ENCODE measurements around the gene RAB8B. TPM values are rescaled to one million over a fixed set of nuclear protein-coding genes. Genes with fewer than 3 reads are reported as not detected.

Gene RAB8B
- total and polyA plus RNA-seq, 10 of the 15 experiments (the other 5 are each of a cell fraction or from before 2014, with no cell fraction given), result 17.8 to 104 (median 65.1) TPM

GRCh38 chr15:63180746-63181145 is 8.7 kb upstream of the RAB8B start:
- ATAC-seq (no peak), FAIRE-seq (no peak), DNase-seq (ENCODE audit: low read depth, low spot score) (no peak)
- no peaks in the 10 kb centered on the region for H4K20me1 ChIP-seq (ENCODE audit: control insufficient read depth, insufficient read depth)
- H3K27me3 ChIP-seq (replicated peaks in 1 of 2; ENCODE audit: control insufficient read depth in 2 of 2, insufficient read depth in 2 of 2, low read length in 1 of 2), result no peaks in the 10 kb centered on the region
- 95% methylated on average over 2 of the region's 2 CpGs for WGBS (ENCODE audit: insufficient coverage, insufficient replicate concordance, low lambda C conversion rate, missing lambda C conversion rate)
- no TSS peak for BruUV-seq (replicated peaks)
- H3K4me2 ChIP-seq (ENCODE audit: control insufficient read depth, insufficient read depth), result no peak overlapping the region
- H3K9ac ChIP-seq (ENCODE audit: control insufficient read depth, insufficient read depth, low read length), result no peak overlapping the region
- TF ChIP-seq SUPT20H (IDR thresholded peaks at IDR 0.05; ENCODE audit: borderline replicate concordance, control insufficient read depth, low read depth, low read length) (no peak), POLR2A (IDR thresholded peaks at IDR 0.05; ENCODE audit: low read depth, low read length) (no peak), ZBTB11 (CRISPR knock-in tag; IDR thresholded peaks at IDR 0.05) (no peak), CHD2 (IDR thresholded peaks at IDR 0.05; ENCODE audit: borderline replicate concordance, low read depth, low read length) (no peak), BACH1 (IDR thresholded peaks at IDR 0.05; ENCODE audit: borderline replicate concordance) (no peak), RB1 (IDR thresholded peaks at IDR 0.05; ENCODE audit: borderline replicate concordance) (no peak), SUZ12 (IDR thresholded peaks at IDR 0.05; ENCODE audit: unreplicated experiment) (no peak), CHD1 (IDR thresholded peaks at IDR 0.05; ENCODE audit: low read depth, low read length) (no peak), NRF1 (conservative IDR thresholded peaks at IDR 0.05; ENCODE audit: low read depth, low read length) (no peak), CBX5 (IDR thresholded peaks at IDR 0.05; ENCODE audit: low read depth) (no peak), RBBP5 (conservative IDR thresholded peaks at IDR 0.05) (no peak), MAX (IDR thresholded peaks at IDR 0.05; ENCODE audit: low read depth, low read length) (no peak), RELB (IDR thresholded peaks at IDR 0.05; ENCODE audit: low read depth) (no peak)
- H3K79me2 ChIP-seq (ENCODE audit: control insufficient read depth, insufficient read depth, low read length), result no peaks in the 10 kb centered on the region
- H3K4me3 ChIP-seq, result no peak overlapping the region
- no peaks in the 10 kb centered on the region for H3K36me3 ChIP-seq (ENCODE audit: control insufficient read depth in 2 of 2, insufficient read depth in 2 of 2, low read length in 1 of 2)
- H3K4me1 ChIP-seq (ENCODE audit: control insufficient read depth, insufficient read depth, low read length), result peaks cover 6% of the 10 kb centered on the region
- no peak overlapping the region for H3K27ac ChIP-seq (ENCODE audit: control insufficient read depth, insufficient read depth)
- SMC1A ChIA-PET (ENCODE audit: uncharacterized antibody, unreplicated experiment), result interaction anchor here (0.9 to 2.1 kb wide), 4 partner anchors 10 to 107 kb away, joined by 3 to 9 read pairs (median 8); no protein-coding TSS in a partner anchor
- RAD21 ChIA-PET (ENCODE audit: unreplicated experiment), result interaction anchor here (0.7 to 1.7 kb wide), 2 partner anchors 15 kb away, joined by 3 read pairs; no protein-coding TSS in a partner anchor
- POLR2A ChIA-PET, result interaction anchor here (1.2 kb wide), 1 partner anchor 24 kb away, joined by 3 read pairs; the partner anchor contains the start of gene RPS27L
- in situ Hi-C loops (cut with MboI), result no loop called here
- H3K9me3 ChIP-seq (replicated peaks; ENCODE audit: control insufficient read depth, insufficient read depth, low read length), result no peaks in the 10 kb centered on the region
- no peak overlapping the region for H2AFZ ChIP-seq (ENCODE audit: control insufficient read depth, low read depth, low read length)
- CTCF ChIA-PET, result interaction anchor here (1.1 to 1.4 kb wide), 2 partner anchors 12 to 134 kb away, joined by 3 to 4 read pairs; no protein-coding TSS in a partner anchor
- intact Hi-C loops (cut with micrococcal nuclease; ENCODE audit: unreplicated experiment), result no loop called here

Measured in GM12878 (cell line).